ENCODE data around the gene HACE1.

HACE1 gene

GRCh38 chr6:104736545-104736944 lies 123.2 kb downstream of the HACE1 start:
- no peak for DNase-seq

DNA sequence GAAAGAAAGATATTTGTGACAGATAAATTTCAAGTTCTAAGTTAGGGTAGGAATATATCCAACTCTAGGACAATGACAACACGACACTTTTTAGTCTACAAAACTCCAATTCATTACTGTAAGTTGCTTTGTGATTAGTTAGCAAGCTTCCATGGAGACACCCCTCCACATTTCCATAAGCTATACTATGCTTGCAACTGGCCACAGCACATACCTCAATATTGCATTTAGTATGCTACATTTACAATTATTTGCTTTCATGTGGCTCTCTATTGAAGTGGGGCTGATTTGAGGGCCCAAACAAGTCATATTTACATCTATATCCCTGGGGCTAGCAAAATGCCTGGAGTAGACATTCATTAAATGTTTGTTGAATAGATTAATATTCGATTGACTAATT lies 129.3 kb downstream of the HACE1 start:
- DNase-seq: no peak

- DNase-seq: no peak
These were observed 130.3 kb downstream of the HACE1 start for GRCh38 chr6:104729433-104729832.

DNA sequence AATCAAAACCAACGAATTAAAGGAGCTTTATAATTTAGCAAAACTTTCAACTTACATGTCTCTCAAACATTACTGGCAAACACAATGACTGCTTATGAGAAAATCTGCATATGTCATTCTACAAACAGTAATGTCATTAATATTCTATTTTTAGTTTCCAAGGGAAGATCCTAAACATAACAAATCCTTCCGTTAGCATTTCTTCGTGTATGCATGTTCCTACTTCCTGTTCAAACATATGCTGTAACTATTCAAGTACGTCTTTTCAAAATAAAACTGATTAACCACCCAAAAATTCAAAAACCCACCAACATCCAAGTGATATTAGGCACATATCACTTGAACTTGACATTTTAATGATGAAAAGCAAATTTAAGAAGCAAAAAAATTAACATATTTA lies 131.3 kb downstream of the HACE1 start:
- no peak for DNase-seq

GRCh38 chr6:104718672-104719071 lies 141.0 kb downstream of the HACE1 start:
- no peak for DNase-seq

DNA sequence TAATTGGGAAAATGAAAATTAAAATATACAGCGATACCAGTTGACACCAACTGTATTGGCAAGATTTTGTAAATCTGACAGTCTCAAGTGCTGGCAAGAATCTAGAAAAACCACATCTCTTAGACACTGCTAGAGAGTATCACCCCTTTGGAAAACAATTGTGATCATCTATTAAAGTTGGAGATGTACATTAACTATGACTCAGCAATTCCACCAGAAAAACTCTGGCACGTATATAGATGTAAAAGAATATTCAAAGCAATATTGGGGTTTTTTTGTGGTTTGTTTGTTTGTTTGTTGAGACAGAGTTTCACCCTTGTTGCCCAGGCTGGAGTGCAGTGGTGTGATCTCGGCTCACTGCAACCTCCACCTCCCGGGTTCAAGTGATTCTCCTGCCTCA lies 142.9 kb downstream of the HACE1 start:
- DNase-seq: no peak

- no peak for DNase-seq
These were observed 144.9 kb downstream of the HACE1 start for GRCh38 chr6:104714796-104715195.

DNA sequence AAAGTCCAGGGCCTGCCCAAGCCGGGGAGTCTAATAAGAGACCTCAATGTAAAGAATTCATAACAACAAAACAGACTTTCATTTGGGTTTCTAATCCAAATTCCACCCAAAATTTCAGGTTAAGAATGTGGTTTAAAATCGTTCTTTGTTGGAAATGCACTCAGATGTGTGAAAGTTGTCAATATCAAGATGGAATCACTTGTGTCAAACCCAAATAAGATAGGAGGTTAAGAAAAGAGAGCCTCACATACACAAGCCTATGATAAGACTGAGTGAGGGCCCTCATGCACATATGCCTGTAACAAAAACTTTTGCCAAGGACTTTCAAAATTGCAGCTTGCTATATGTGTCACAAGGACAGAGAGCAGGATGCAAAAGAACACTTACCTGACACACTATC lies 145.7 kb downstream of the HACE1 start:
- DNase-seq: no peak

DNA sequence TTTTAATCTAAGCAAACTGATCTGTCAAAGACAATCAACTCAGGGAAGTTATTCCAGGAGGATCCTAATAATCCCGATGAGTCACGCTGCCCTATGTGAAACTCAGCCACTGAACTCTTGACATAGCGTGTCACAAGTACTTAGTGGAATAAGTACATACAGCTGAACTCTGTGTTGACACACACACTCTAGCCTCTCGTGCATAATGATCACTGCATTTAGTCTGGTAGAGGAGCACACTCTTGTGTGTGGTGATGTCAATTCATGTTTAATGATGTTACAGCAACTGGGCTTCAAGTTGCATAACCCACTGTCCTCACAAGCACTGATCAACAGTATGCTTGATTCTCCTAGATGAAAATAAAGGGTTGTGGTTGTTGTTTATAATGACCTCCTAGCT lies 148.3 kb downstream of the HACE1 start:
- DNase-seq: no peak

DNA sequence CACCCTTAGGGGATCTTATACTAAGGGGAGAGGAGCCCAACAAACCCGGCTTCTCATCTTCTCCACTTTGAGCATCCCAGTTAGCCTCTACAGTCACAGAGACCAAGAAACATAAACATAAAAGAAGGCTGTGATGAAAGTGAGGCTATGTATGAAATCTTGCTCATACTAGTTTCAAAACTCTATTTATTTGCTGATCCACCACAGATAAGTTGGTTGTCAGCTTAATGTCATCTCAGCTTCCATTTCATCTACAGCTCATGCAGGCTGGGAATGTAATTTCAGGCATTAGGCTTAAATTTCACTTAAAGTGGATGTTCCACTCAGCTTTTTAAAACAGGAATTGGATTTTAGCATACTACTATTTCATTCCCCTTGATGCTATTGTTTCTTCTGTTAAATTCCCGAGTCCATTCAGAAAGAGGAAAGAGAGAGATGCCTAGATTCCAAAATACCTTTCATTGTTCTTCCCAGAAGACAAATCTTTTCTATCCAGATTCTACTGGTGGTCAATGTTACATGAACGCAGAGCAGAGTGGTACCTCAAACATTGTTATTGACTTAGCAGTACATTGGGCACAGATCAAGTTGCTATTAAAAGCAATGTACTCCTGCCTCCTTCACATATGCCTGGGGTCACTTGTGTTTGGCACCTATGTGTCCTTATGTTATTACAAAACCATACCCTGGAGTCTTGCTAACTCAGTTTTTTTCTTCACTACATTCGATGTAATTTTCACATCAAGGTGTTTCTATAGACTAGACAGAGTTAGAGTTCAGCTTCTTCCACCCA lies 149.0 kb downstream of the HACE1 start:
- DNase-seq: no peak

DNA sequence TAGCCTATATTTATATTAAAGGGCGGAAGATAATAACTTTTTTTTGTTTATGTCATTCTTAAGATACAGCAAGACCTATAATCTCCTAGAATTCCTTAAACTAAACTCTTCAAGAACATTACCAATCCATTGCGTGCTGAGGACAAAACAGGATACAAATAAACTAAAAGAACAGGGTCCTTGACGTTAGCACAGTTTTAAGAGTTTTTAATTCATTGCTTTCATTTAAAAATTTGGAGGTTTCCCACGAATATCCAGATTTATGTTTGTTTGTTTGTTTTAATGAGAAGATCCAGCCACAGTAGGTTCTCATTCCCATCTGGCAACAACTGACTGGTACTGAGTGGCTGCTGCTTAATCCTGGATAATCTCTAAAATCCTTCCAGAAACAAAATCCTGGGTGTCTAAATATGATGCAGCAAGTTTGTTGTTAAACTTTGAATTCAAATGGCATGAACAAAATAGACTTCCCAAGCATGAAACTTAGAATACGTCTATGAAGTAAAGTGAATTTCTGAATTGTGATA lies 153.7 kb downstream of the HACE1 start:
- no peak for DNase-seq

DNA sequence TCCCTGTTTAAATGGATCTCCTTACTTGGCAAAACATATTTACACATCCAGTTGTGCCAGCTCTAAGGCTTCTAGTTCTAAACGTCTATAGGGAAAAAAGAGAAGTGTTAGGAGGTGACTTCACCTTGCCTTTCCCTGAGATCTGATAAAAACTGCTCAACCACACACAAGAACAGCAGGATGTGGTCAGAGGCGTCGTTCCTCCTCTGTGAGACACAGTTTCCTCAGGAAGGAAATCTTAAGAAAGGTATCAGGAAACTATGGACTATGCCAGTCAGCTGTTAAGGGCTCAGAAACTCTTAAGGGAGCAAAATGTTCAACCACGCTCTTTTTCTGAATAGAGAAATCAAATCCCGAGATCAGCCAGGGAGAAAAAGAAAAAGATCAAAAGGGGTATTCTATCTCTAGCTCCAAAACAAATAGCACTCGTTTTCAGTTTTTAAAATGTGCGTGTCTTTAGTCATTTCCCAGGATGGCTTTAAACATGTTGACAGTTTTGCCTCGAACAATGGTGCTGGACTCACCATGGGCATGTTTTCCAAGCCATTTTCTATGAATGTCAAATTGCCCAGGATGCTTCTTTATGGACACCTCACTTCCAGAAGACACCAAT lies 154.5 kb downstream of the HACE1 start:
- DNase-seq: peak; percentile 36

- DNase-seq: no peak
These were observed 155.5 kb downstream of the HACE1 start for GRCh38 chr6:104704191-104704590.

GRCh38 chr6:104702126-104702841 lies 157.4 kb downstream of the HACE1 start:
- no peak for DNase-seq

DNA sequence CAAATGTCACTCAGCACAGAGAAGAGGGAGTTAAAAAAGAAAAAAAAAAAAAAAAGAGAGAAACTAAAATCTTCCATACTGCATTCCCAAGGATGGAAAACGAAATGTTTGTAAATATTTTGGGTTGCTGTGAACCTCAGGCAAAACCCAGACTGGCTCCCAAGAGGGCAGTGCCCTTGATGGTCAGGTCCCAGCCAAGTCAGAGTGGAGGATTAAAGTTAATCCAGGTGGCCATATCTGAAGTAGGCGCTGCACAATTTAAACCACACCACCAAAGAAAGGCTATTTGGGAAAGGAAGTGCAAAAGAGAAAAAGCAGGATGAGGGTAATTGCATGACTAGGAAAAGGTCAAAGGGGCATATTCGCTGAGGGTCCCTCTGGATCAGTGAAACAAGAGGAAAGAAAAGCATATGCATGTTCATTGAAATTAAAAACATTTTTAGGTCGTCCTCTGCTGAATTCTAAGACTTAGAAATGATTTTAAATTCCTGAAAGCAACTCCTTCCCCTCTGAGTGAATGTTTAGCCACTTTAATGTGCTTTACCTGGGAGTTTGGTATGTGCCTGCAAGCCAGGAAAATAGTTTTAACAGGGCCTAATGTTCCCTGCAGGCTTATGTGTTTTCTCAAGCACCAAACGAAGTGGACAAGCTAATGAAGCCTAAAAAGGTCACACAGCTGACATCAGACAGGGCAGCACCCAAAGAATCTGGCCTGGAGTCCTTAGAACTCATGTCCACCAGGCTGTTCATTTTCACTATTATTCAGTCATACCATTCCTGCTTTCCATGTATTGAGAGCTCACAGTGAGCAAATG lies 159.1 kb downstream of the HACE1 start:
- DNase-seq: no peak

GRCh38 chr6:104699593-104700329 lies 160.0 kb downstream of the HACE1 start:
- DNase-seq: no peak

DNA sequence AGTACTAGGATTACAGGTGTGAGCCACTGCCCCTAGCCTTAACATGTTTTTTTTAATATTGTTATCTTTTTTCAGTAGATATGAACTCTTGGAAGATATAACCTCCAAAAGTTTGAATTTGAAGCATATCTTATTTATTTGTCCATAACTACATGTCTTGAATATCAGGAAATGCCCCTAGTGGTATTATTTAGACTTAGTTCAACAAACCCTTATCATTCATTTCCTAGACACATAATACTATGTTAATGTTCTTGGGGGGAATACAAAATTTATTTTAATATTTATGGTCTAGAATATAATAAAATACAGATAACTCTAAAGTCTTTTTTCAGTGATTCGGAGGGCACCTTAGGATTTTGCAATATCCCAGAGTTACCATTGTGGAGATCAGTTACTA lies 160.7 kb downstream of the HACE1 start:
- DNase-seq: no peak

GRCh38 chr6:104692008-104692407 lies 167.7 kb downstream of the HACE1 start:
- DNase-seq: no peak

- no peak for DNase-seq
These were observed 170.0 kb downstream of the HACE1 start for GRCh38 chr6:104689551-104690205.

- DNase-seq: no peak
These were observed 171.3 kb downstream of the HACE1 start for GRCh38 chr6:104688283-104688969.

Data from femur (tissue), 1 donor.